ENCODE results near the gene RANBP9.

The RANBP9 gene

GRCh38 chr6:13710552-13711323 lies 897 bp downstream of the RANBP9 start:
- peak; percentile 23 for DNase-seq

GRCh38 chr6:13709689-13710551 lies 1.7 kb downstream of the RANBP9 start:
- no peak for DNase-seq

GRCh38 chr6:13708736-13709135 lies 2.9 kb downstream of the RANBP9 start:
- no peak for DNase-seq

- no peak for DNase-seq
Measured at GRCh38 chr6:13703496-13703895, 8.1 kb downstream of the RANBP9 start.

GRCh38 chr6:13702809-13703302 lies 8.8 kb downstream of the RANBP9 start:
- no peak for DNase-seq

- no peak for DNase-seq
Measured at GRCh38 chr6:13700232-13700631, 11.4 kb downstream of the RANBP9 start.

GRCh38 chr6:13698715-13699114 lies 12.9 kb downstream of the RANBP9 start:
- DNase-seq: no peak

- no peak for DNase-seq
Measured at GRCh38 chr6:13697857-13698256, 13.8 kb downstream of the RANBP9 start.

GRCh38 chr6:13696226-13696625 lies 15.4 kb downstream of the RANBP9 start:
- no peak for DNase-seq

- no peak for DNase-seq
Measured at GRCh38 chr6:13695252-13695651, 16.4 kb downstream of the RANBP9 start.

- no peak for DNase-seq
Measured at GRCh38 chr6:13694562-13694961, 17.1 kb downstream of the RANBP9 start.

- no peak for DNase-seq
Measured at GRCh38 chr6:13689511-13690256, 22.0 kb downstream of the RANBP9 start.

GRCh38 chr6:13688692-13689196 lies 22.9 kb downstream of the RANBP9 start:
- DNase-seq: no peak

- DNase-seq: no peak
Measured at GRCh38 chr6:13687917-13688351, 23.7 kb downstream of the RANBP9 start.

GRCh38 chr6:13684855-13685254 lies 26.8 kb downstream of the RANBP9 start:
- DNase-seq: no peak

GRCh38 chr6:13683038-13683437 lies 28.6 kb downstream of the RANBP9 start:
- no peak for DNase-seq

GRCh38 chr6:13682346-13682745 lies 29.3 kb downstream of the RANBP9 start:
- no peak for DNase-seq

GRCh38 chr6:13681305-13682061 lies 30.2 kb downstream of the RANBP9 start:
- no peak for DNase-seq

GRCh38 chr6:13680448-13680968 lies 31.1 kb downstream of the RANBP9 start:
- DNase-seq: no peak

- DNase-seq: no peak
Measured at GRCh38 chr6:13679996-13680395, 31.6 kb downstream of the RANBP9 start.

GRCh38 chr6:13678255-13678983 lies 33.2 kb downstream of the RANBP9 start:
- DNase-seq: no peak
